NOMO-1 treated with dmso at 0.1 percent for 144 hours (cell line): ENCODE measurements around the gene TRIM63.
A peak's percentile ranks its signal among the peaks of the same experiment; 100 is the strongest.

ENCODE experiments used
- DNase-seq: peaks from one replicate; lab custom pipeline; 2025; ENCODE audit not compliant: unreplicated experiment; lab: John Stamatoyannopoulos, UW

Gene TRIM63

DNA sequence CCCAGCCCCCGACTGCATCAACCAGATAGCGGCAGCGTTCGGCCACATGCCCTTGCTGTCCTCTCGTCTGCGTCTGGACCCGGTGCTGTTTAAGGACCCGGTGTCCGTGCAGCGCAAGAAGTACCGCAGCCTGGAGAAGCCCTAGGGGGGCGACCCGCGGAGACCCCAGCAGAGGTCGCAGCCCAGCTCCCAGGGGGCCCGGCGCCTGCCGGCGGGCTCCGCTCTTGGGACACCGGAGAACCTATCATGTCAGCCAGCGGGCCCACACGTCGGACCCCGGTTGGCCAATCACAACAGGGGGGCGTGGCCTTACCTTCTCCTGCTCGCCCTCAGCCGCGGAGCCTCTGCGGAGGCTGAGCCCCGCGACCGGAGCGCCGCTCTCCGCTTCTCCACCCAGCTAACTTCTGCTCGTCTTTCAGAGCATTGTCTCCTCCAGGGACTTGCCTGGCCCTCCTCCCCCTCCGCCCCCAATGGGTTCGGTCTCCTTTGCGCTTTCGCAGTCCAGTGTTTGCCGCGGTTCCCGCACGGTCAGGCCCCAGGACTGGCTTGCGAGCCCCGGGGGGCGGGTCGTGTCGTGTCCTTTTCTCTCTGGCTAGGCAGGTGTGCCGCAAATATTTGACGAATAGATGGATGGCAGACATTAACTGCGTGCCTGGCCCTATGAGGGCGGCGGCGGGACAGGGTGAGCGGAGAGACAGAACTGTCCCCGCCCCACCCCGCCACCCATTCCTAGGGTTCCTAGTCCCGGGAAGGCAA is 32.0 kb downstream of the TRIM63 start:
- DNase-seq: peak; percentile 85

DNA sequence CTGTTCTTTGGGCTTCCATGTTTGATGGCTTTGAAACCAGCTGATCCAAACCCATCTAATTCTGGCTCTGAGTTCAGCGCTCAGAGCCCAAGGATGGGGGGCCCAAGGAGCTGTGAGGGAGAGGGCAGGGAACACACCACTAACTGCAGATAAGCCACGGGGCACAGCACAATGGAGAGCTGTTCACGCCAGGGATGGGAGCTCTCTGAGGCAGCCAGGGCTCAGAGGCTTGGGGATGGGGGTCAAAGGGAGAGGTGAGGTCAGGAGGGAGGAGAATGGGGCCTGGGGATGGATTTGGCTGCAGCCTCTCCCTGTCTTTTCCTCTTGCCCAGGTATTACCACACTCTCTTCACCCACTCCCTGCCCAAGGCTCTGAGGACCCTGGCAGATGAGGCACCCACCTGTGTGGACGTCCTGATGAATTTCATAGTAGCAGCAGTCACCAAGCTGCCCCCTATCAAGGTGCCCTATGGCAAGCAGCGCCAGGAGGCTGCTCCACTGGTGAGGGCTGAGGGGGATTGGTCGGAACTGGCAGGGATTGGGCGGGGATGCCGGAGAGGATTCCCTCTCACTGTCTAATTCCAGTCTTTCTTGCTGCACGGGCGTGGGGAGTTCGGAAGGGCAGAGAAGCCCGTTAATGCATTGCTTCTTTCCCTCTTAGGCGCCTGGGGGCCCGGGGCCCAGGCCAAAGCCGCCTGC is 32.8 kb downstream of the TRIM63 start:
- DNase-seq: no peak

DNA sequence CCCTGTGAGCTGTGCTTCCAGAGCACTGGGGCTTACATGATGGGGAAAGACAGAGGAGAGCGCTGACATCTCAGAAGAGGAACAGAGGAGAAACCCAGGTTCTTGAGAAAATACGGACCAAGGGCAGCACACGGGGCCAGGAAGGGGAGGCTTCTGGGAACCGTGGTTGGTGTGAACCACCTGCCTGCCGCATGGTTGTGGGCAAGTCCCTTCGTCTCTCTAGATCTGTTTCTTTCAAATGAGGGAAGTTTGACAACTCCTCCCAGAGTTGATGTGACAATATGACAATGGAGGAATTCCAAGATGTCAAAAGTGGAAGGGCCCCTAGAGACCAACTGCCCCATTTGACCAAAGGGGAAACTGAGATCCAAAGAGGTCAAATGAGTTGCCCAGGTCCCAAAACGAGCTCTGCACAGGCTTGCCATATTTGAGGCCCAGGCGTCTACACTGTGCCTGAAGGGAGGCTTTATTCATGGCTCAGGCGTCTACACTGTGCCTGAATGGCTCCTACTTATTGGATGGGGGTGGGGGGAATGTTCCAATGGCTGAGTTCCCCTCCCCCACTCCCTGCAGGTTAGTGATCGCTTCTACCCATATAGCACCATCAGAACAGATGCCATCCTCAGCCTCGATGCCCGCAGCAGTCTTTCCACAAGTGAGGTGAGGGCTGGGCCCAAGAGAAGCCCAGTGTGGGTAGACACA is 34.6 kb downstream of the TRIM63 start:
- DNase-seq: no peak

DNA sequence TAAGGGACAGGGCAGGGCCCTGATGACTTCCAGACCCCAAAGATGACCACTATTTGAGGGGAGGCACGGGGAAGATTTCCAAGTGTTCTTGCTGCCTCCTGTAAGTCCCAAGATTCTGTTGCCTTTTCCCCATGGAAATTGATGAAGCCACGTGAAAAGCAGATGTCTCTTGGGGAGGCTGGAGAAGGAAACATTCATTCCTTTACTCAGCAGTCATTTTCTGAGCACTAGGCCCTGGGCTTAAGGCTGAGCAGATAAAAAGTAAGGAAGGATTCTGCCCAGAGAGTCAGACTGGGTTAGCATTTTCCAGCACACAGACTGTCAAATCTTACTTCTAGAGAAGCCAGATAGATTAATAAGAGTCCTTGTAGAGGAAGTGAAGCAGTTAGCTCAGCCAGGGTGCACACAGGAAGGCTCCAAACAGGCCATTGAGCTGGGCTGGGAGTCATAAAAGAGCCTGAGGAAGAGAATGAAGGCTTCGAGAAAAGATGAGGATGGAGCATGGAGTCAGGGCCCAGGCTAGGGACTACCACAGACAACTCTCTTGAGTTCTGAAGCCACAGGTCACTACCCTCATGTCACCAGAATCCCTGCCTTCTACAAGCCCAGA is 35.7 kb downstream of the TRIM63 start:
- DNase-seq: no peak

DNA sequence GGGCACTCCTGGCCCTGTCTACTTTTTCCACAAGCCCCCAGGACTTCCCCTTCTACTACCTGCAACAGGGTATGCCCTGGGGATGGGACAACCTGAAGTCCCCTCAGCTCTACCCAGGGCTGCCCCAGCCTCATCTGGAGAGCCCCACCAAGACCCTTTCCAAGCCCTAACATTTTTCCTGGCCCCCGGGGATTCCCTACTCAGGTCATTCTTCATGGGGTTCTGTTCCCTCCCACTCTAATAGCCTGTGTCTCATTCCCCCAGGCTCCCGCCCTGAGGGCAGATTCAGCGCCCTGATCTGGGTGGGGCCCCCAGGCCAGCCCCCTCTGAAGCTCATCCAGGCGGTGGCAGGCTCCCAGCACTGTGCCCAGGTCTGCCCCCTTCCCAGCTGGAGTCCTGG is 36.2 kb downstream of the TRIM63 start:
- DNase-seq: no peak

DNA sequence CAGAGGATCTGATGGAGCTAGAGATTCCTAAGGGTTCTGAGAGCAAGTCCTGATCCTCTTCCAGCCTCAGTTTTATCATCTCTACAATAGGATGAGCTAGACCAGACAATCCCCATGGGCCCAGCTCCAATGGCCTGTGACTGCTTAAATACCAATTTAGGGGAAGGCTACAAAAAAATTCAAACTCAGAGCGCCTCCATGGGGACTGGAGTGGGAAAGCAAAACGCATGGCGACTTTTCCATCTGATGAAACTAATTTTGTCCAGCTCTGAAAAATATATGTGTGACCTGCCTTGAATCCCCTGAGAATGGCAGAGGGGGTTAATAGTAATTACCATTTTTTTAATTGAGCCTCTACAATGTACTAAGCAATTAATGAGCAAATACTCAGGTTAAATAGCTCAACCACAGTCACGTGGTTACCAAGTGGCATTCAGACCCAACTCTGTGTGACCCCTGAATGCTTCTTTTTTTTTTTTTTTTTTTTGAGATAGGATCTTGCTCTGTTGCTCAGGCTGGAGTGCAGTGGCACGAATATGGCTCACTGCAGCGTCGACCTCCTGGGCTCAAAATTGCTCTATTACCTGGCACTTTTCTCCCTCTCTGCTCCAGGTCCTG is 37.5 kb downstream of the TRIM63 start:
- no peak for DNase-seq

DNA sequence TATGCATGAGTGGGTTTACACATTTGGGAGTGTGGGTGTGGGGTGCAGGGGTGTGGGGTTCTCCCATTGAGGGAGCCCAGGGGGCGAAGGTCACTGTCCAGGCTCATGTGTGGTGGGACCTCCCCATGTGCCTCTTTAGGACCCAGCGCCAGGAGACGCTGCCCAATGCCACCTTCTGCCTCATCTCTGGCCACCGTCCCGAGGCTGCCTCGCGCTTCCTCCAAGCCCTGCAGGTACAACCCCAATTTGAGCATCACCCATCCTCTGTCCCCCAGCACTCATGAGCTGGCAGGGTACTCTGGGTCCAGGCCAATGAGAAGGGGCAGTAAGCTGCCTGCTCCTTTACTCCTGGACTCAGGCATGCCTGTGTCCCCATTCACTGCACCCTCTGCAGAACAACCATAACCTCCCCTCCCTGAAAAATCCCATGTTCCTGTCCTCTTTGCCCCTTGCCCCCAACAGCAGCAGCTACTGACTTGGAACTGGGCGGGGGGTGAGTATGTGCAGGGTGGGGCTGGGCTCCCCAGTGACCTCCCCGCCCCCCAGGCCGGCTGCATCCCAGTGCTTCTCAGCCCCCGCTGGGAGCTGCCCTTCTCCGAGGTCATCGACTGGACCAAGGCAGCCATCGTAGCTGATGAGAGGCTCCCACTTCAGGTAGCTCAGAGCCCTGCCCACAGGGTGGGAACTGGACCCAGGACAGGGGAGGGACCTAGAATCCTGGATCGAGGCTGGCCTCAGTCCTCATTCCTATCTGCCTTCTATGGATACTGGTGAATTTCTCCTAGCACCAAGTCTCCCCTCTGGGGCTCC is 38.2 kb downstream of the TRIM63 start:
- no peak for DNase-seq

DNA sequence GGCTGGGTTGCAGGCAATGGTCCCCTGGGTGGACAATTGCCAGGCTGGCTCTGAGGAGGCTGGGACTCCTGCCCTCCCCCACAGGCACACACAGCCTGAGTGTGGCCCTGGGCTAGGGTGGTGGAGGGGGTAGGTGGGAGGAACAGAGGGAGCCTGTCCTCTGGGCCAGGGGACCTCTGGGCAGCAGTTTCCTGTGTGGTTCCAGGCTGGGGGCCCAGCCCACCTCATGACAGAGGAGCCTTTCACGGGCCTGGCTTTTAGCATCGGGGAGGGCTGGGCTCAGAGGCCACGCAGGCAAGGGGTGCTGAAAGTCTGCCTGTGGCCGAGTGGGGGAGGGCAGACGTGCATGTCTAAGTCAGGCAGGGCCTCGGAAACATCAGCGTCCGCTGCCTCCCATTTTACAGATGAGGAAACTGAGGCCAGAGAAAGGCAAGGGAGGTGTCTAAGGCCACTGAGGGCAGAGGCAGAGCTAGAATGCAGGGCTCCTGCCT is 38.9 kb downstream of the TRIM63 start:
- DNase-seq: no peak

DNA sequence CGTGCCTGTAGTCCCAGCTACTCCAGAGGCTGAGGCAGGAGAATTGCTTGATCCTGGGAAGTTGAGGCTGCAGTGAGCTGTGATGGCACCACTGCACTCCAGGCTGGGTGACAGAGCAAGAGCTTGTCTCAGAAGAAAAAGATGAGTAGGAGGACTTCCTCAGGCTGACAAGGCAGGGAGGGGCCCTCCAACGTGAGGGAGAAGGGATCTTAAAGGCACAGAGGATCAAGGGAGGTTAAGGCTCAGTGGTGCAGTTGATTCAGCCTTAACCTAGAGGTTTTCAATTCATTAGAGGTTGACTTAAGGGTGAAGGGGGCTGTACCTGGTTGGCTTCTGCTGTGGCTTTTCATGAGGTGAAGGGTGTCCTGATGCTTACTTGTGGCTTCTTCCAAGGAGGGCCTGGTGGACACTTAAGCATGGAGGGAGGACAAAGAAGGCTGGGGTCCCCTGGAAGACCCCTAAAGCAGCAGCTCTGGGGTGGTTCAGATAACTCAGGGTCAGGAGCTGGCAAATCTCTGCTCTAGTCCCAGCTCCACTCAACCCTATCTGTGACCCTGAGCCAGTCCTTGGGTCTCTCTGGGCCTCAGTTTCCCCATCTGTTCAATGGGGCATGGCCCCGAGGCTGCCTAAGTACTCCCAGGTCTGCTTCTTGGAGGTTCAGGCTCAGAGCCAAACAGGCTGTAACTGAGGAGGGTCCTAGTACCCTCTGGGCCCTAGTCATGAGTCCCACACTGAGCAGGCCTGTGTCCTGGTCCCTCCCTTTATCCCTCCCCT is 39.5 kb downstream of the TRIM63 start:
- DNase-seq: peak; percentile 20

DNA sequence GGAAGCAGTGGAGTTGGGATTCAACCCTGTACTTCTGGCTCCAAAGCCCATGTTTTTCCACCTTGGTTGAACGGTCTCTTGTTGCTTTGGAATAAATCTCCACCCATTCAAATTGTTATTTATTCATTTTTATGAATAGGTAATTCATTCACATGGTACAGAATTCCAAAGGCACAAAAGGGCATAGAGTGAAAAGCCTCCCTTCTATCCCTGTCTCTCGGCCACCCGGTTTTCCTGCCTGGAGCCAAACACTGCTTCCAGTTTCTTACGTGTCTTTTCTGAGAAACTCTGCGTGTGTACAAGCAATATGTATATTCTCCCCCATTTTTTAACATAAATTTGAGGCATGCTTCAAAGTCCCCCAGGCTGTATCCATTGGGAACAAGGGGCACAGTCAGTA is 41.9 kb downstream of the TRIM63 start:
- no peak for DNase-seq

DNA sequence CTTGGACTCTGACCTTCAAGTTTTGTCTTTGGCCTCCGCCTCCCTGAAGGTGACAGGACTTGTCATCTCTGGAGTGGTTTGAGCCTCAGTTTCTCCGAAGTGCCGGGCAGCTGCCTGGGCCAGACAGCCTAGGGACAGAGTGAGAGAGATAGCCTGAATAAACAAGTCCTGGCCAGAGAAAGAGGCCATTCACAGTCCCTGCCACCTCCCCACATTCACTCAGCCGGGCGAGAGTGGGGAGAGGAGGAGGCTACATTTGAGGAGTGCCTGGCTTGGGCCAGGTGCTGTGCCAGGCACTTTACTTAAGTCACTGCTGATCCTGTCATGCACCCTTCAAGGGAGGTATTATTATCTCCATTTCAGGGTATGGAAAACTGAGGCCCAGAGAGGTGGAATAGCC is 42.4 kb downstream of the TRIM63 start:
- no peak for DNase-seq

DNA sequence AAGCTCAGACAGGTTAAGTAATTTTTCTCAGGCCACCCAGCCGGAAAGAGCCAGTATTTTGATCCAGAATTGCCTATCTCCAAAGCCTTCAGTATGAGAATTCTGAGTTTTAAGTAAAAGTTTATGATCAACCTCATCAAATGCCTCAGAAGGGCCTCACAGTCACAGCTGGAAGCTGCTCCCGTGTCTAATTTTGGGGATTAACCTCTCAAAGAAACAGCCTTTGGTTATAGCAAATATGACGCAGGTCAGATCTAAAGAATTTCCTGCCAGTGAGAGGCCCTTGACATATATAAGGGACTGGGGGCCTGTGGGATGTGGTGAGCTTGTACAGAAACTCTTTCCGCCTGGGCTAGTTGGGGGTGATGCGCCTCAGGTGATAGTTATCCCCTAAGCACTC is 43.6 kb downstream of the TRIM63 start:
- DNase-seq: no peak

DNA sequence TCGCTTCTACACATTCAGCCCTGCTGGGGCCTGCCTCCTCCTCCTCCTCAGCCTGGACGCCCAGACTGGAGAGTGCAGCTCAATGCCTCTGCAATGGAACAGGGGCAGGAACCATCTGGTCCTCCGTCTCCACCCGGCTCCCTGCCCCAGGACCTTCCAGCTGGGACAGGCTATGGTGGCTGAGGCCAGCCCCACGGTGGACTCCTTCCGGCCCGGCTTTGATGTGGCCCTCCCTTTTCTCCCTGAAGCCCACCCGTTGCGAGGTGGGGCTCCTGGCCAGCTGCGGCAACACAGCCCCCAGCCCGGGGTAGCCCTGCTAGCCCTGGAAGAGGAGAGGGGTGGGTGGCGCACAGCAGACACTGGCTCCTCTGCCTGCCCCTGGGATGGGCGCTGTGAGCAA is 44.4 kb downstream of the TRIM63 start:
- DNase-seq: no peak

DNA sequence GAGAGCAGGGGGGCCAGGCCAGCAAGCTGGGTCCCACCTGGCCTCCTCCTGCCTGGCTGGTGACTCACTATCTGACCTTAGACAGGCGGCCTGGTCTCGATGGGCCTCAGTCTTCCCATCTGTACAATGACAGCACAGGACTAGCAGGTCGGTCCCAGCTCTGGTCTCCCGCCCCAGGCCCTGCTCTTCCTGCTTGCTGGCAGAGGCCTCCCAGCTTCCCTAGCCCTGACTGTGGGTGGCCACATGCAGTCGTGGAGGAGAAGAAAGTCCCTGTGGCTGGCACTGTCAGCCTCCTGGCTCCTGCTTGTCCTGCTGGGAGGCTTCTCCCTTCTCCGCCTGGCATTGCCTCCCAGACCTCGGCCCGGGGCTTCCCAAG is 45.0 kb downstream of the TRIM63 start:
- no peak for DNase-seq

DNA sequence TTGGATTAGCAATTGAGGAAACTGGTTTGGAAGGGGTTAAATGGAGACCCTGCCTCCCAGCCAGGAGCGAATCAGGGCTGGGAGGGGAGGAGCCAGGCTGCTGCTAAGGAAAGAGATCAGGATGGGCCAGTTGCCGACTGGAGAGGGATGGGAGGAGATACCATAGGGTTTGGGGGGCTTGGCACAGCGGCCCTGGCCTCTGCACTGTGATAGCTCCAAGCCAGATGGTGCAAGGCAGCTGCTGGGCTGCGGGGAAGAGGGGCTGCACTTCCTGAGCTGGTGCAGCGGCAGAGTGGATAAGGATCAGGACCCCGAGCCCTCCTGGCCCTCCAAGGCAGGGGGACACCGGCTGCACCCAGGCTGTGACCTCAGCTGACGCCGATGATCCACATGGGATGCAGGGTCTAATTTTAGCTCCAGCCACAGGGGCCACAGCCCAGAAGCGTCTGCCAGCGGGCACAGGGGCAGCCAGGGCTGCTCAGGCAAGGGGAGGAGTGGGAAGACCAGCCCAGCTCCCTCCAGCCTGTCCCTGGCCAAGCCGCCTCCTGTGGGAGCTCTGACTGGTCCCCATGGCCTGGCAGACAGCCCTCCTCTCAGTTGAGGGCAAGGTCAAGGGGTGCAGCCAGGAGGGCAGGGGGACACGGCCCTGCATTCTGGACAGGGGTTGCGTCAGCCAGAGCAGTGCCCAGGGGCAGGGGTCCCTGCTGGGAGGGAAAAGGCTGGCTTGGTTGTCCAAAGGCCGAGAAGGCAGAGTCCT is 45.6 kb downstream of the TRIM63 start, which contains the start of gene EXTL1:
TSS of gene EXTL1 (plus strand) at position 129 of the 757 bp plus-strand sequence. CDS start 872 bp downstream, outside the sequence.
- no peak for DNase-seq

DNA sequence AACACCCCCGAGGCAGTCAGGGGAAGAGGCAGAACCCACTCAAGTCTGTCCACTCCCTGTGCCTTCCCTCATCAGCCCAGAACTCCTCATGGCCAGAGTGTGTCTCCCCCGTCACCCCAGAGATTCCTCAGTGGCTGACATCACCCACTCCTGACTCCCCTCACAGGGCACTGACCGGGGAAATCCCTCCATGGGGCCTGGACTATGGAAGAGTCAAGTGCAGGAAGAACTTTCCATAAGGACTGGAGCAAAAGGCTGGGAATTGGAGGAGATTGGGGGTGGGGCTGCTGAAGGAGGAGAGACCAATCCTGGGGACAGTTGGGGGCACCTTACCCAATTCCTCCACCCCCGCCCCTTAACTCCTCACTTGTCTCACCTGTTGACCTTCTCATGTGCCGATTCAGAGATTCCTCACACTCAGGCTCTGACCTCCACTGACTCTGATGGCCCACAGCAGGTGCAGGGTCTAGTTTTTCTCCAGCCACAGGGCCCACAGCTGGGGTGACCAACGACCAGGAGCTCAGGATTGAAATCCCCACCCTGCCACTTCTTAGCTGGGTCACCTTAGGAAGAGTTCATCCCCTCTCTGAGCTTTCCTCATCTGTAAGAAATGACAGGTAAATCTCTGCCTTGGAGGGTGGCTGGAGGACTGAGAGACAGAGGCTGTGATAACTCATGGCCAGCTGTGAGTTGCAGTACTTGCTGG is 46.3 kb downstream of the TRIM63 start:
- DNase-seq: no peak

DNA sequence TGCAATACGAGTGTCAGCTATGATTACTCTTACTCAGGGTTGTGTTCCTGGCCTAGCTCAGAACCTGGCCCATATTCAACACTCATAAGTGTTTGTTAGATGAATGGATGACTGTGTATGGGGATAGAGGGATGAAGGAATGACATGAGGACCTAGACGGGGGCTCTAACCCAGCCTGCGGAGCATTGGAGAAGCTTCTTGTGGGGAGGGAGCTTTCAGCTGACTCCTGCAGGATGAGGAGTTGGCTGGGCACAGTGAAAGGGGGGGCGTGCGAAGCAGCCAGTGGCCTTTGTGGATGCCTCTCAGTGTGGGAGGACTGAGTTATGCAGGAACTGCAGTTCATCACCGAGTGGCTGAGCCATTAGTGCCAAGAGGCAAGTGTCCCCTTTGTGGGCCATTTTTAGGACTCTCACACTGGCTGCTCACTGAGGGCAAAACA is 47.1 kb downstream of the TRIM63 start:
- DNase-seq: no peak
